HEK293 (cell line): ENCODE data around the gene NOPCHAP1.

Experiments
- CTCF ChIA-PET: fragments of 350-600 bp; formaldehyde crosslinking; extraction: SDS; loops from one replicate; lab custom pipeline; 2021; ENCODE audit warnings: antibody characterized with exemption; lab: Yijun Ruan, JAX
- POLR2A ChIA-PET: fragments of 300-600 bp; formaldehyde crosslinking; extraction: SDS; loops from one replicate; lab custom pipeline; 2020; ENCODE audit warnings: antibody characterized with exemption, inconsistent platforms; lab: Yijun Ruan, JAX
- H3K27ac ChIP-seq: fragments of 200-500 bp; sonication (Bioruptor generic); 2 replicates; pipeline ENCODE4 v1.5.1; 2014; ENCODE audit warnings: low read depth, low read length, control low read depth, inconsistent platforms; ENCODE audit errors: extremely low read depth
- H3K36me3 ChIP-seq, 2 experiments: fragments of 200-500 bp in 1 of 2; sonication (Bioruptor generic) in 1 of 2; 1 replicate in 1 of 2; 2 replicates in 1 of 2; pipeline ENCODE4 v1.5.1; 2014 to 2017; ENCODE audit warnings: inconsistent platforms in 2 of 2, low read length in 2 of 2; ENCODE audit not compliant: control insufficient read depth in 2 of 2, insufficient read depth in 1 of 2
- H3K4me1 ChIP-seq: fragments of 200-500 bp; sonication (Bioruptor generic); 2 replicates; pipeline ENCODE4 v1.5.1; 2014; ENCODE audit warnings: mild to moderate bottlenecking, low read length, inconsistent platforms; ENCODE audit not compliant: control insufficient read depth, insufficient read depth
- H3K4me3 ChIP-seq: 2 replicates; pipeline ENCODE4 v1.5.1; 2011; ENCODE audit warnings: low read depth, mild to moderate bottlenecking, control low read depth, low read length, moderate library complexity
- H3K9me3 ChIP-seq: fragments of 200-500 bp; sonication (Bioruptor generic); 2 replicates; pipeline ENCODE4 v1.5.1; 2014; ENCODE audit warnings: low read depth, low read length, inconsistent platforms; ENCODE audit not compliant: control insufficient read depth, insufficient read depth
- BCL6B ChIP-seq: fragments of 450-650 bp; formaldehyde crosslinking; IDR thresholded peaks from 2 replicates; pipeline ENCODE4 v1.5.1; 2017; ENCODE audit warnings: missing biosample characterization, missing genetic modification characterization
- KLF8 ChIP-seq: fragments of 450-650 bp; formaldehyde crosslinking; IDR thresholded peaks from 2 replicates; pipeline ENCODE4 v1.5.1; 2016; ENCODE audit warnings: missing biosample characterization, missing genetic modification characterization
- KLF9 ChIP-seq: fragments of 450-650 bp; formaldehyde crosslinking; IDR thresholded peaks from 2 replicates; pipeline ENCODE4 v1.5.1; 2016; ENCODE audit warnings: missing biosample characterization, missing genetic modification characterization, low read depth
- SCRT2 ChIP-seq: fragments of 450-650 bp; formaldehyde crosslinking; IDR thresholded peaks from 2 replicates; pipeline ENCODE4 v1.5.1; 2016; ENCODE audit warnings: missing biosample characterization, missing genetic modification characterization
- ZBTB21 ChIP-seq: fragments of 450-650 bp; formaldehyde crosslinking; IDR thresholded peaks from 2 replicates; pipeline ENCODE4 v1.5.1; 2017; ENCODE audit warnings: missing biosample characterization, missing genetic modification characterization
- ZNF274 ChIP-seq, 2 experiments: fragments of 200-500 bp in 1 of 2; fragments of 450-650 bp in 1 of 2; sonication (Bioruptor generic) in 1 of 2; formaldehyde crosslinking in 1 of 2; IDR thresholded peaks; 2 replicates each; pipeline versions ENCODE4 v1.5.1 to v1.6.1; 2014 to 2016; ENCODE audit warnings: borderline replicate concordance in 1 of 2, inconsistent platforms in 1 of 2, low read length in 1 of 2, missing biosample characterization in 1 of 2, missing genetic modification characterization in 1 of 2
- ZNF366 ChIP-seq: fragments of 450-650 bp; formaldehyde crosslinking; conservative IDR thresholded peaks from 2 replicates; pipeline ENCODE4 v1.5.1; 2016; ENCODE audit warnings: missing biosample characterization, missing genetic modification characterization
- ZNF791 ChIP-seq: fragments of 450-650 bp; formaldehyde crosslinking; IDR thresholded peaks from 2 replicates; pipeline ENCODE4 v1.5.1; 2016; ENCODE audit warnings: missing biosample characterization, missing genetic modification characterization
- TF ChIP-seq, protein P1 (sequence below): fragments of 450-650 bp; formaldehyde crosslinking; IDR thresholded peaks from 2 replicates; pipeline ENCODE4 v1.5.1; 2016; ENCODE audit warnings: missing biosample characterization, missing genetic modification characterization
- TF ChIP-seq, protein P2 (sequence below): fragments of 450-650 bp; IDR thresholded peaks from 2 replicates; pipeline ENCODE4 v1.5.1; 2018; ENCODE audit warnings: missing biosample characterization, mild to moderate bottlenecking, missing genetic modification characterization
- TF ChIP-seq, protein P3 (sequence below): fragments of 450-650 bp; formaldehyde crosslinking; IDR thresholded peaks from 2 replicates; pipeline ENCODE4 v1.5.1; 2016; ENCODE audit warnings: missing biosample characterization, missing genetic modification characterization

The NOPCHAP1 gene

DNA sequence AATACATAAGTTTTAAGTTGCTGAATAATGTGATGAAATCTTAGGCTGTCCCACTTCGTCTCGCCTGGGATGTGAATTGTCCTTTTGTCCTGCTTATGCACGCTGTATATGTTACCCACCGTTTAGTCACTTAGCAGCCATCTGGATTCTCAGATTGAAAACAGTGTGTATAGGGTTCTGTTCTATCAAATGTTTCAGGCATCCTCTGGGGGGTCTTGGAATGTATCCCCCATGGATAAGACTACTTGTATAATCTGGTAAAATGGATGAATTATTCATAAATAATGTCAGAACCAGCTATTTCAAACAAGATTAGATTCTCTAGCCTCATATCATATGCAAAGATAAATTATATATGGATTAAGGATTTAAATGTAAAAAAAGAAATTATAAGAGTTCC, 29.4 kb downstream of the NOPCHAP1 start:
- no peaks in the 10 kb centered on the region for H3K9me3 ChIP-seq
- no peak for TF ChIP-seq ZNF791 (tag by site-specific recombination)
- no peak for TF ChIP-seq KLF9 (tag by site-specific recombination)
- TF ChIP-seq ZNF274 (IDR thresholded peaks at IDR 0.05; ENCODE audit: low read length), result no peak
- no peak for TF ChIP-seq ZNF274 (tag by site-specific recombination; IDR thresholded peaks at IDR 0.05; ENCODE audit: borderline replicate concordance)
- TF ChIP-seq ZBTB21 (tag by site-specific recombination), result no peak
- TF ChIP-seq, protein P1, sequence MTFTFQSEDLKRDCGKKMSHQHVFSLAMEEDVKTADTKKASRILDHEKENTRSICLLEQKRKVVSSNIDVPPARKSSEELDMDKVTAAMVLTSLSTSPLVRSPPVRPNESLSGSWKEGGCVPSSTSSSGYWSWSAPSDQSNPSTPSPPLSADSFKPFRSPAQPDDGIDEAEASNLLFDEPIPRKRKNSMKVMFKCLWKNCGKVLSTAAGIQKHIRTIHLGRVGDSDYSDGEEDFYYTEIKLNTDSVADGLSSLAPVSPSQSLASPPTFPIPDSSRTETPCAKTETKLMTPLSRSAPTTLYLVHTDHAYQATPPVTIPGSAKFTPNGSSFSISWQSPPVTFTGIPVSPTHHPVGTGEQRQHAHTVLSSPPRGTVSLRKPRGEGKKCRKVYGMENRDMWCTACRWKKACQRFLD (tag by site-specific recombination), result no peak
- TF ChIP-seq KLF8 (tag by site-specific recombination), result no peak
- TF ChIP-seq, protein P2, sequence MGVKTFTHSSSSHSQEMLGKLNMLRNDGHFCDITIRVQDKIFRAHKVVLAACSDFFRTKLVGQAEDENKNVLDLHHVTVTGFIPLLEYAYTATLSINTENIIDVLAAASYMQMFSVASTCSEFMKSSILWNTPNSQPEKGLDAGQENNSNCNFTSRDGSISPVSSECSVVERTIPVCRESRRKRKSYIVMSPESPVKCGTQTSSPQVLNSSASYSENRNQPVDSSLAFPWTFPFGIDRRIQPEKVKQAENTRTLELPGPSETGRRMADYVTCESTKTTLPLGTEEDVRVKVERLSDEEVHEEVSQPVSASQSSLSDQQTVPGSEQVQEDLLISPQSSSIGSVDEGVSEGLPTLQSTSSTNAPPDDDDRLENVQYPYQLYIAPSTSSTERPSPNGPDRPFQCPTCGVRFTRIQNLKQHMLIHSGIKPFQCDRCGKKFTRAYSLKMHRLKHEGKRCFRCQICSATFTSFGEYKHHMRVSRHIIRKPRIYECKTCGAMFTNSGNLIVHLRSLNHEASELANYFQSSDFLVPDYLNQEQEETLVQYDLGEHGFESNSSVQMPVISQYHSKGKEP (tag by site-specific recombination), result no peak
- H3K27ac ChIP-seq, result no peak overlapping the region
- ChIA-PET CTCF (interaction anchor here (0.6 kb wide), 1 partner anchor 906 kb away, joined by 4 read pairs; no protein-coding TSS in a partner anchor), POLR2A (no interaction called here)
- H3K36me3 ChIP-seq, result peaks cover 0 to 26% of the 10 kb centered on the region in 2 experiments; a peak in 1 of 3 replicates
- H3K4me3 ChIP-seq, result no peak overlapping the region
- no peaks in the 10 kb centered on the region for H3K4me1 ChIP-seq

DNA sequence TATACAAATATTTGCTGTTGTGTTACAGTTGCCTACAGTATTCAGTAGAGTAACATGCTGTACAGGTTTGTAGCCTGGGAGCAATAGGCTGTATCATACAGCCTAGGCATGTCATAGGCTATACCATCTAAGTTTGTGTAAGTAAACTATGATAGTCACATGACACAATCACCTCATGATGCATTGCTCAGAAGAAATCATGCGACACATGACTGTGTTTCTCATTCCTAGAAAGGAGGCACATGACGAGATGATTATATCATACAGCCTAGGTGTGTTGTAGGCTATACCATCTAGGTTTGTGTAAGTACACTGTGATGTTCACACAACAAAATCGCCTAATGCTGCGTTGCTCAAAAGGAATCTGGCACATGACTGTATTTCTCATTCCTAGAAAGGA, 31.9 kb downstream of the NOPCHAP1 start:
- ChIA-PET POLR2A (interaction anchor here (0.7 kb wide), 1 partner anchor 333 kb away, joined by 8 read pairs; no protein-coding TSS in a partner anchor), CTCF (no interaction called here)
- H3K27ac ChIP-seq, result no peak overlapping the region
- peaks cover 0 to 21% of the 10 kb centered on the region in 2 experiments; a peak in 1 of 3 replicates for H3K36me3 ChIP-seq
- H3K9me3 ChIP-seq, result no peaks in the 10 kb centered on the region
- no peak overlapping the region for H3K4me3 ChIP-seq
- TF ChIP-seq BCL6B (peak; percentile 98), SCRT2 (tag by site-specific recombination) (no peak), ZNF366 (tag by site-specific recombination) (0 out of 2 replicates have a peak, but pooled peaks have one; percentile 29)
- TF ChIP-seq, protein P2 (tag by site-specific recombination), result no peak
- TF ChIP-seq, protein P3, sequence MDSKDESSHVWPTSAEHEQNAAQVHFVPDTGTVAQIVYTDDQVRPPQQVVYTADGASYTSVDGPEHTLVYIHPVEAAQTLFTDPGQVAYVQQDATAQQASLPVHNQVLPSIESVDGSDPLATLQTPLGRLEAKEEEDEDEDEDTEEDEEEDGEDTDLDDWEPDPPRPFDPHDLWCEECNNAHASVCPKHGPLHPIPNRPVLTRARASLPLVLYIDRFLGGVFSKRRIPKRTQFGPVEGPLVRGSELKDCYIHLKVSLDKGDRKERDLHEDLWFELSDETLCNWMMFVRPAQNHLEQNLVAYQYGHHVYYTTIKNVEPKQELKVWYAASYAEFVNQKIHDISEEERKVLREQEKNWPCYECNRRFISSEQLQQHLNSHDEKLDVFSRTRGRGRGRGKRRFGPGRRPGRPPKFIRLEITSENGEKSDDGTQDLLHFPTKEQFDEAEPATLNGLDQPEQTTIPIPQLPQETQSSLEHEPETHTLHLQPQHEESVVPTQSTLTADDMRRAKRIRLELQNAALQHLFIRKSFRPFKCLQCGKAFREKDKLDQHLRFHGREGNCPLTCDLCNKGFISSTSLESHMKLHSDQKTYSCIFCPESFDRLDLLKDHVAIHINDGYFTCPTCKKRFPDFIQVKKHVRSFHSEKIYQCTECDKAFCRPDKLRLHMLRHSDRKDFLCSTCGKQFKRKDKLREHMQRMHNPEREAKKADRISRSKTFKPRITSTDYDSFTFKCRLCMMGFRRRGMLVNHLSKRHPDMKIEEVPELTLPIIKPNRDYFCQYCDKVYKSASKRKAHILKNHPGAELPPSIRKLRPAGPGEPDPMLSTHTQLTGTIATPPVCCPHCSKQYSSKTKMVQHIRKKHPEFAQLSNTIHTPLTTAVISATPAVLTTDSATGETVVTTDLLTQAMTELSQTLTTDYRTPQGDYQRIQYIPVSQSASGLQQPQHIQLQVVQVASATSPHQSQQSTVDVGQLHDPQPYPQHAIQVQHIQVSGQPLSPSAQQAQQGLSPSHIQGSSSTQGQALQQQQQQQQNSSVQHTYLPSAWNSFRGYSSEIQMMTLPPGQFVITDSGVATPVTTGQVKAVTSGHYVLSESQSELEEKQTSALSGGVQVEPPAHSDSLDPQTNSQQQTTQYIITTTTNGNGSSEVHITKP (tag by site-specific recombination), result 0 out of 2 replicates have a peak, but pooled peaks have one; percentile 30
- no peaks in the 10 kb centered on the region for H3K4me1 ChIP-seq
